PFSK-1 (cell line): ENCODE data around the gene SERPINA10.

Experiments used
- FOXP2 ChIP-seq: optimal IDR thresholded peaks from 2 replicates; pipeline ENCODE3; 2011; ENCODE audit warnings: borderline replicate concordance, control low read depth, inconsistent platforms; ENCODE audit not compliant: insufficient read depth; ENCODE audit errors: extremely low read length, extremely low read depth
- POLR2AphosphoS5 ChIP-seq: IDR thresholded peaks from 2 replicates; pipeline ENCODE4 v1.6.1; 2012; ENCODE audit warnings: low read depth, mild to moderate bottlenecking, control low read depth, low read length, moderate library complexity
- REST ChIP-seq, 2 experiments: IDR thresholded peaks; 2 replicates each; pipeline versions ENCODE4 v1.6.1 to v1.8.0; 2011 to 2012; ENCODE audit warnings: low read depth in 2 of 2, low read length in 2 of 2, control low read depth in 1 of 2, inconsistent platforms in 1 of 2, mild to moderate bottlenecking in 1 of 2, moderate library complexity in 1 of 2; ENCODE audit not compliant: insufficient read depth in 1 of 2
- SIN3A ChIP-seq: IDR thresholded peaks from 2 replicates; pipeline ENCODE4 v1.6.1; 2012; ENCODE audit warnings: mild to moderate bottlenecking, low read length, moderate library complexity, borderline replicate concordance; ENCODE audit not compliant: insufficient read depth
- TAF1 ChIP-seq: IDR thresholded peaks from 2 replicates; pipeline ENCODE4 v1.6.1; 2012; ENCODE audit warnings: low read length, control low read depth, borderline replicate concordance; ENCODE audit not compliant: insufficient read depth

Gene SERPINA10

GRCh38 chr14:94334872-94335271, 41.8 kb upstream of the SERPINA10 start:
- TF ChIP-seq POLR2AphosphoS5 (no peak), FOXP2 (no peak), REST (IDR thresholded peaks at IDR 0.05; ENCODE audit: insufficient read depth in 1 of 2, low read depth in 2 of 2, low read length in 2 of 2) (no peak), TAF1 (no peak), SIN3A (no peak)

GRCh38 chr14:94332587-94332986, 39.5 kb upstream of the SERPINA10 start:
- TF ChIP-seq TAF1 = no peak
- TF ChIP-seq REST (IDR thresholded peaks at IDR 0.05; ENCODE audit: insufficient read depth in 1 of 2, low read depth in 2 of 2, low read length in 2 of 2) = no peak
- TF ChIP-seq SIN3A = no peak
- no peak for TF ChIP-seq FOXP2
- TF ChIP-seq POLR2AphosphoS5 = no peak

GRCh38 chr14:94332063-94332583, 39.1 kb upstream of the SERPINA10 start:
- TF ChIP-seq TAF1 (no peak), POLR2AphosphoS5 (no peak), REST (IDR thresholded peaks at IDR 0.05; ENCODE audit: insufficient read depth in 1 of 2, low read depth in 2 of 2, low read length in 2 of 2) (no peak), FOXP2 (no peak), SIN3A (no peak)

- TF ChIP-seq FOXP2 (no peak), POLR2AphosphoS5 (no peak), REST (IDR thresholded peaks at IDR 0.05; ENCODE audit: insufficient read depth in 1 of 2, low read depth in 2 of 2, low read length in 2 of 2) (no peak), TAF1 (no peak), SIN3A (no peak)
Measured at GRCh38 chr14:94331462-94331861, 38.4 kb upstream of the SERPINA10 start.

- no peak for TF ChIP-seq FOXP2
- TF ChIP-seq SIN3A = no peak
- no peak for TF ChIP-seq POLR2AphosphoS5
- no peak for TF ChIP-seq TAF1
- TF ChIP-seq REST (IDR thresholded peaks at IDR 0.05; ENCODE audit: insufficient read depth in 1 of 2, low read depth in 2 of 2, low read length in 2 of 2) = no peak
Measured at GRCh38 chr14:94330857-94331256, 37.8 kb upstream of the SERPINA10 start.
